ENCODE results near the gene SCRG1. TPM values are rescaled to one million over a fixed set of nuclear protein-coding genes. Genes with fewer than 3 reads are reported as not detected.

The SCRG1 gene
- under 0.01 and 0.66 TPM in 2 replicates for total RNA-seq (2012; rRNA removed)

GRCh38 chr4:173398779-173399415 lies at the start of gene SCRG1:
TSS of gene SCRG1 (minus strand) at chr4:173399116. CDS start at chr4:173391414, 7,702 bp downstream.
- Histone ChIP-seq H3K9ac (ENCODE audit: low read depth, low read length) (no peak within 1 kb of the TSS), H3K9me3 (replicated peaks; ENCODE audit: low read length) (no peaks in the 10 kb centered on the region), H3K4me1 (ENCODE audit: control insufficient read depth, insufficient read depth, low read length) (no peaks in the 10 kb centered on the region), H3K27me3 (ENCODE audit: control insufficient read depth, insufficient read depth, low read length) (no peaks in the 10 kb centered on the region), H3K4me3 (ENCODE audit: low read length) (no peak within 1 kb of the TSS), H3K36me3 (ENCODE audit: insufficient read depth, low read length) (no peaks in the 10 kb centered on the region), H3K4me2 (ENCODE audit: low read length) (no peak within 1 kb of the TSS)

GRCh38 chr4:173448103-173448502 lies 49.2 kb upstream of the SCRG1 start:
- H3K4me1 ChIP-seq (ENCODE audit: control insufficient read depth, insufficient read depth, low read length), result peaks cover 13% of the 10 kb centered on the region
- no peaks in the 10 kb centered on the region for H3K36me3 ChIP-seq (ENCODE audit: insufficient read depth, low read length)
- H3K4me2 ChIP-seq (ENCODE audit: low read length), result peak overlapping the region; percentile 20
- no peaks in the 10 kb centered on the region for H3K9me3 ChIP-seq (replicated peaks; ENCODE audit: low read length)
- no peak overlapping the region for H3K4me3 ChIP-seq (ENCODE audit: low read length)
- no peak overlapping the region for H3K9ac ChIP-seq (ENCODE audit: low read depth, low read length)
- no peaks in the 10 kb centered on the region for H3K27me3 ChIP-seq (ENCODE audit: control insufficient read depth, insufficient read depth, low read length)

- Histone ChIP-seq H3K36me3 (ENCODE audit: insufficient read depth, low read length) (no peaks in the 10 kb centered on the region), H3K4me2 (ENCODE audit: low read length) (no peak overlapping the region), H3K4me3 (ENCODE audit: low read length) (no peak overlapping the region), H3K4me1 (ENCODE audit: control insufficient read depth, insufficient read depth, low read length) (peaks cover 13% of the 10 kb centered on the region), H3K9ac (ENCODE audit: low read depth, low read length) (no peak overlapping the region), H3K27me3 (ENCODE audit: control insufficient read depth, insufficient read depth, low read length) (no peaks in the 10 kb centered on the region), H3K9me3 (replicated peaks; ENCODE audit: low read length) (no peaks in the 10 kb centered on the region)
Observed at GRCh38 chr4:173446416-173446815, 47.5 kb upstream of the SCRG1 start.

- Histone ChIP-seq H3K4me1 (ENCODE audit: control insufficient read depth, insufficient read depth, low read length) (peaks cover 3% of the 10 kb centered on the region), H3K4me2 (ENCODE audit: low read length) (no peak overlapping the region), H3K27me3 (ENCODE audit: control insufficient read depth, insufficient read depth, low read length) (no peaks in the 10 kb centered on the region), H3K9ac (ENCODE audit: low read depth, low read length) (no peak overlapping the region), H3K9me3 (replicated peaks; ENCODE audit: low read length) (no peaks in the 10 kb centered on the region), H3K4me3 (ENCODE audit: low read length) (no peak overlapping the region), H3K36me3 (ENCODE audit: insufficient read depth, low read length) (no peaks in the 10 kb centered on the region)
Observed at GRCh38 chr4:173443121-173443520, 44.2 kb upstream of the SCRG1 start.

- no peaks in the 10 kb centered on the region for H3K36me3 ChIP-seq (ENCODE audit: insufficient read depth, low read length)
- H3K4me1 ChIP-seq (ENCODE audit: control insufficient read depth, insufficient read depth, low read length), result no peaks in the 10 kb centered on the region
- no peaks in the 10 kb centered on the region for H3K9me3 ChIP-seq (replicated peaks; ENCODE audit: low read length)
- H3K9ac ChIP-seq (ENCODE audit: low read depth, low read length), result no peak overlapping the region
- no peak overlapping the region for H3K4me2 ChIP-seq (ENCODE audit: low read length)
- H3K4me3 ChIP-seq (ENCODE audit: low read length), result no peak overlapping the region
- H3K27me3 ChIP-seq (ENCODE audit: control insufficient read depth, insufficient read depth, low read length), result no peaks in the 10 kb centered on the region
Observed at GRCh38 chr4:173442223-173442932, 43.5 kb upstream of the SCRG1 start.

- Histone ChIP-seq H3K4me1 (ENCODE audit: control insufficient read depth, insufficient read depth, low read length) (peaks cover 8% of the 10 kb centered on the region), H3K4me3 (ENCODE audit: low read length) (no peak overlapping the region), H3K27me3 (ENCODE audit: control insufficient read depth, insufficient read depth, low read length) (no peaks in the 10 kb centered on the region), H3K36me3 (ENCODE audit: insufficient read depth, low read length) (no peaks in the 10 kb centered on the region), H3K9me3 (replicated peaks; ENCODE audit: low read length) (no peaks in the 10 kb centered on the region), H3K4me2 (ENCODE audit: low read length) (no peak overlapping the region), H3K9ac (ENCODE audit: low read depth, low read length) (no peak overlapping the region)
Observed at GRCh38 chr4:173440888-173441287, 42.0 kb upstream of the SCRG1 start.

GRCh38 chr4:173436771-173437265 lies 37.9 kb upstream of the SCRG1 start:
- H3K27me3 ChIP-seq (ENCODE audit: control insufficient read depth, insufficient read depth, low read length), result no peaks in the 10 kb centered on the region
- H3K4me3 ChIP-seq (ENCODE audit: low read length), result no peak overlapping the region
- peaks cover 12% of the 10 kb centered on the region for H3K4me1 ChIP-seq (ENCODE audit: control insufficient read depth, insufficient read depth, low read length)
- no peak overlapping the region for H3K9ac ChIP-seq (ENCODE audit: low read depth, low read length)
- H3K4me2 ChIP-seq (ENCODE audit: low read length), result no peak overlapping the region
- H3K9me3 ChIP-seq (replicated peaks; ENCODE audit: low read length), result no peaks in the 10 kb centered on the region
- no peaks in the 10 kb centered on the region for H3K36me3 ChIP-seq (ENCODE audit: insufficient read depth, low read length)

GRCh38 chr4:173436149-173436579 lies 37.2 kb upstream of the SCRG1 start:
- H3K4me3 ChIP-seq (ENCODE audit: low read length), result no peak overlapping the region
- no peaks in the 10 kb centered on the region for H3K36me3 ChIP-seq (ENCODE audit: insufficient read depth, low read length)
- peak overlapping the region; percentile 24 for H3K9ac ChIP-seq (ENCODE audit: low read depth, low read length)
- no peaks in the 10 kb centered on the region for H3K27me3 ChIP-seq (ENCODE audit: control insufficient read depth, insufficient read depth, low read length)
- H3K9me3 ChIP-seq (replicated peaks; ENCODE audit: low read length), result no peaks in the 10 kb centered on the region
- H3K4me1 ChIP-seq (ENCODE audit: control insufficient read depth, insufficient read depth, low read length), result peaks cover 12% of the 10 kb centered on the region
- H3K4me2 ChIP-seq (ENCODE audit: low read length), result peak overlapping the region; percentile 11

- Histone ChIP-seq H3K36me3 (ENCODE audit: insufficient read depth, low read length) (no peaks in the 10 kb centered on the region), H3K4me1 (ENCODE audit: control insufficient read depth, insufficient read depth, low read length) (peaks cover 12% of the 10 kb centered on the region), H3K4me3 (ENCODE audit: low read length) (no peak overlapping the region), H3K4me2 (ENCODE audit: low read length) (no peak overlapping the region), H3K27me3 (ENCODE audit: control insufficient read depth, insufficient read depth, low read length) (no peaks in the 10 kb centered on the region), H3K9ac (ENCODE audit: low read depth, low read length) (no peak overlapping the region), H3K9me3 (replicated peaks; ENCODE audit: low read length) (no peaks in the 10 kb centered on the region)
Observed at GRCh38 chr4:173434231-173434630, 35.3 kb upstream of the SCRG1 start.

- no peaks in the 10 kb centered on the region for H3K27me3 ChIP-seq (ENCODE audit: control insufficient read depth, insufficient read depth, low read length)
- peaks cover 12% of the 10 kb centered on the region for H3K4me1 ChIP-seq (ENCODE audit: control insufficient read depth, insufficient read depth, low read length)
- H3K36me3 ChIP-seq (ENCODE audit: insufficient read depth, low read length), result no peaks in the 10 kb centered on the region
- no peak overlapping the region for H3K4me2 ChIP-seq (ENCODE audit: low read length)
- no peak overlapping the region for H3K4me3 ChIP-seq (ENCODE audit: low read length)
- no peaks in the 10 kb centered on the region for H3K9me3 ChIP-seq (replicated peaks; ENCODE audit: low read length)
- H3K9ac ChIP-seq (ENCODE audit: low read depth, low read length), result no peak overlapping the region
Observed at GRCh38 chr4:173433447-173433846, 34.5 kb upstream of the SCRG1 start.

- Histone ChIP-seq H3K36me3 (ENCODE audit: insufficient read depth, low read length) (no peaks in the 10 kb centered on the region), H3K27me3 (ENCODE audit: control insufficient read depth, insufficient read depth, low read length) (no peaks in the 10 kb centered on the region), H3K4me3 (ENCODE audit: low read length) (no peak overlapping the region), H3K9ac (ENCODE audit: low read depth, low read length) (no peak overlapping the region), H3K9me3 (replicated peaks; ENCODE audit: low read length) (no peaks in the 10 kb centered on the region), H3K4me1 (ENCODE audit: control insufficient read depth, insufficient read depth, low read length) (peaks cover 12% of the 10 kb centered on the region), H3K4me2 (ENCODE audit: low read length) (no peak overlapping the region)
Observed at GRCh38 chr4:173432430-173432829, 33.5 kb upstream of the SCRG1 start.

Measured in skeletal muscle satellite cell (primary cell).